SW 1271 (cell line): Measurements from ENCODE around the gene OSTC.
"Not testable (repeated sequence)": the region's sequence is repeated elsewhere in the genome, so short reads cannot be mapped to it uniquely, and the experiment has no call there.

Experiments used
- DNase-seq, 2 experiments: peaks; one replicate each; lab custom pipeline; 2025; lab: John Stamatoyannopoulos, UW

The OSTC gene

GRCh38 chr4:108646706-108647105 lies 3.7 kb upstream of the OSTC start:
- DNase-seq, result no peak

- DNase-seq, result no peak
Measured at GRCh38 chr4:108649863-108650211, 562 bp upstream of the OSTC start.

GRCh38 chr4:108651014-108651791 lies 804 bp downstream of the OSTC start:
- peak in 1 of 2 experiments; percentile 2 for DNase-seq

GRCh38 chr4:108662629-108663028 lies 12.2 kb downstream of the OSTC start:
- DNase-seq, result no peak

- no peak for DNase-seq
Measured at GRCh38 chr4:108674356-108674977, 24.1 kb downstream of the OSTC start.

GRCh38 chr4:108681321-108681809 lies 31.0 kb downstream of the OSTC start:
- no peak for DNase-seq

GRCh38 chr4:108683479-108683878 lies 33.1 kb downstream of the OSTC start:
- peak in 1 of 2 experiments; percentile 7 for DNase-seq

- no peak for DNase-seq
Measured at GRCh38 chr4:108685036-108685686, 34.8 kb downstream of the OSTC start.

DNA sequence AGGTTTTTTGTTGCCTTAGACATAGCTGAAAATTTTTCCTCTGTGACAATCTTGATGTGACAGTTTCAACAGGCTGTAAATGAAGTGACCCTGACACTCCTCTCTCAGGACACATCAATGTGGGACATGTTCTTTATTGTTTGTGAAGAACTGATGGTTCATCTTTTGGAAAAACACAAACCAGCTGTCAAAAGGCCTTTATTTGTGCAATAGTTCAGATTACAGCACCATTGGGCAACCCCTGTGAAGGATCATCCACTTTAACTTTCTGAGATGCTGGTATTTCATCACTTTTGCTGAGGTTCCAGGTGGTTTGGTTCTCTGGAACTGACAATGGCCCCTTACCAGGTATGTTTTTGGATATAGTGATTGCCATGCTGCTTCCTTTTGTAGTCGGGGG lies 40.3 kb downstream of the OSTC start:
- DNase-seq, result no peak

GRCh38 chr4:108693211-108693610 lies 42.8 kb downstream of the OSTC start:
- DNase-seq, result no peak

DNA sequence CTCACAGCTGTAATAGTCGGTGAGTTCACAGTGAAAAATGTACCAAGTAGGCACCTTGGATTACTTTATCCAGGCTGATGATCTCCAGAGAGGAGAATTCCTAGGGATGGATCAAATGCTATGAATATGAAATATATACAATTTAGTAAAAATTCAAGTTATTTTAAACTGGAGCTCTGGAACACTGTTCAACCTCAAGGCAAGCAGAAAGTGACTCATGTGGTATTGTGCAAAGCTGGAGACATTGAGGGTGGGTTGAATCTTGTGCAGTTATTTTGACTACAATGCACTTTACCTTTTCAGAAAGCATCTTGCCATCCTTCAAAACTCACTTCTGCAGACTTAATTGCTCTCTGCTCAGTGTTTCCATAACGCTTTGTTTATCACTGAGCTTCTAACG lies 43.4 kb downstream of the OSTC start:
- DNase-seq, result no peak

DNA sequence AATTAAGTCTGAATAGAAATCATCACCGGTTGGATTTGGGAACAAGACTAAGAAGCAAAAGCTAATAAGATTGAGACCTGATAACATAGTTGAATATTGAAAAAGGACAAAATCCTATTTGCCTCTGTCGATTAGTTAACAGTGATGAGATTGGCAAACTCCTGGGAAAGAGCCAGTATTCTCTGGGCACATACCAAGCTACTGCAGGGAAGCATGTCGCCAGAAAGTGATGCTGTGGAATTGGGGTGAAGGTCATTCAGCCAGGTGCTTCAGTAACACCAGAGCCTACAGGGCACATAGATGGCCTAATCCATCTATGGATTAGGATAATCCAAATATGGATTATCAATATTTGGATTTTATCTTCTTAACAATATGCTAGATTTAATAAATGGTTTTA lies 44.0 kb downstream of the OSTC start:
- no peak for DNase-seq

GRCh38 chr4:108695062-108695461 lies 44.7 kb downstream of the OSTC start:
- DNase-seq, result no peak

- no peak for DNase-seq
Measured at GRCh38 chr4:108696160-108696559, 45.8 kb downstream of the OSTC start.

DNA sequence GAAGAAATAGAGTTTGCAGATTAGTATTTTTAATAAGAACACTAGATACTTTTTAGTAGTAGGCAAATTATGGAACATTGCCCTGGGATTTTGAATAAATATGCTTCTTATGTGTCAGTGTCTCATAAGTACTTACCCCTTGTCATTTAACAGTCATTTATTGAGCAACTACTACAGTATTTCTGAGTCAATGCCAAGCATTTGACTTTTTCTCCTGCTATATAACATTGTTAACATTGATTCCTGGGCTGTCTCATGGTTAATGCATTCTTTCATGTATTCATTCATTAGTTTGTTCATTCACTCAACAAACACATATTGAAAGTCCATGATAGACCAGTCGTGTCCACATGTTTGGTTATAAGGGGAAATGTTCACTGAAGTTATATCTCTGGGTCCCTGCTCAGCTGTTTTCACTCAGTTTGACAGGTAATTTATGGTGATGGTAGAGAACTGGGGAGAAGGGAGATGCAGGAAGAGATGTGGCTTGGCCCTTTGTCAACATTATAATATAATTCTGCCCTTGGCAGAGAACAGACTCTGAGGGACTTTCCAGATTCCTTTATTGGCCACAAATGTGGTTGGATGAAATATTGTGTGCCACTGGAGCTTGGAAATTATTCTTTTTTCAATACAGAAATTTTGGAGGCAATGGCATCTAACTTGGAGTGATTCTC lies 49.8 kb downstream of the OSTC start:
- peak in 1 of 2 experiments; percentile 3 for DNase-seq

- no peak for DNase-seq
Measured at GRCh38 chr4:108702960-108703359, 52.6 kb downstream of the OSTC start.

- DNase-seq, result no peak
Measured at GRCh38 chr4:108703370-108703769, 53.0 kb downstream of the OSTC start.

DNA sequence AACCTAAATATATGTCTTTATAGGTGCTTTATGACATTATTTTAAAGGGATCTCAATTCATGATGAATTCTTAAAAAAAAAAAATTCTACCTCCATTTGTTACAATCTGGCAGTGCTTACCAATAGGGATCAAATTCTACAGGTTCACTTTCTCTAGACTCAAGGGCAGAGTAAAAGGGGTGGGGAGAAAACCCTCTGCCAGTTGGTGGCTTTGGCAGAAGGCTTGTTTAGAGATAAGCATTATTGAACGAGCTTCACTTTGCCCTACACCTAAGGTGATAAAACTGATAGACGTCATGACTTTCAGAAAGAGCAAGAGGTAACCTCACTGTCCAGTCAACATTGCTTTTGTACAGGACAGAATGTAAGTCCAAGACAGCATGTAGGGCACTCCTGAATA lies 53.6 kb downstream of the OSTC start:
- DNase-seq, result no peak

DNA sequence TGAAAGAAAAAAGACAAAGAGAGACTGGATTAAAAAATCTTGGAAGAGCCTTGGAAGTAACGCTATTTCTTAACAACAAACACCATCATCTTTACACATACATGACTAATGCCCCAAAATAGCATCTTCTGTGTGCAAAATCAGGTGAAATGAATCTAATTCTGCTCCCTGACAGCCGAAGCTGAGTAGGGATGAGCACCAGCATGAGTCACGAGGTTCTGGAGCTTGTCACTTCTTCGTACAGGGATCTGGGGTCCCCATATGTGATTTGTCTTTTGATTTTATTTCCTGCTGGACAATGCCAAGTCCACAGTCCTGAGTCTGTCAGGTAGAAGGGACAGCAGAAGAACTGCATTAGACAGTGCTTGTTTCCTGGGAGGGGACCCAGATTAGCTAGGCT lies 55.9 kb downstream of the OSTC start:
- no peak for DNase-seq

DNA sequence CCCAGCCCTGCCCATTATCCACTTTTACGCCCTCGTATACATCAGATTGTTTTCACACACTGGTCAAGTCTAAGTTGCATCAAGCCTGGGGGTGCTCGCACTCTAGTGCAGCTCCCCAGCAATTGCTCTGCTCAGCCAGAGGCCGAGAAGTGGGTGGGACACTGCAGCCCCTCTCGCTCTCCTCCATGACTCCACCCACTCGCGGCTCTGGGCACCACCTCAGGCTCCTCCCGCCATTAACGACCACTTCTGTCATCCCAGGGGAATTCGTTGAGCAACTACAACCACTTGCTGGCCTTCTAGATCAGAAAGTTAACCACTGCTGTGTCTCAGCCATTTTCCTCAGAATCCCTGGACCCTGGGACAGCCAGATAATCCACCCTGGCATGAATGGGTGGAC lies 58.8 kb downstream of the OSTC start:
- DNase-seq, result no peak

DNA sequence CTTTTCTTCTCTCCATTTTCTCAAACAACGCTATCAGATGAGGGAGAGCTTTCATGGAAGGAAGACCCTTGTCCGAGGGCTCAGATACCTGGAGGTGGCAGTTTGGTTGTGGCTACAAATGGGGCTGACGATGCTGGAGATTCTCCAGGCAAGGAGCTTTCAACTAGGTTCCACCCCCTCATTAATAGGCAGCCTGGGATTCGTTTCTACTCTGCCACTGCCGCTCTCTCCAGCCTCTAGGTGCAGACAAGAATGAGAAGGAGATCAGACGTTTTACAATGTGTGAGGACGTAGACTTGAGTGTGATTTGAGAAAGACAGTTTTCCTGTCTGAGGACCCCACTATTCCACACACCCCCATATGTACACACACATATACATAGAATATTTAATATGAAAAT lies 59.3 kb downstream of the OSTC start:
- no peak for DNase-seq

GRCh38 chr4:108710578-108710977 lies 60.2 kb downstream of the OSTC start:
- not testable (repeated sequence) for DNase-seq

- DNase-seq, result no peak
Measured at GRCh38 chr4:108714880-108715279, 64.5 kb downstream of the OSTC start.
